BE2C (cell line): Measurements from ENCODE around the gene KLK3.

Source experiments
- DNase-seq: peaks from one replicate; pipeline ENCODE4 v3.0.0-alpha.2; 2020
- H3K27me3 ChIP-seq: fragments of 250-450 bp; sonication (Bioruptor Pico); 2 replicates; pipeline ENCODE4 v1.5.1; 2020; ENCODE audit warnings: mild to moderate bottlenecking
- H3K36me3 ChIP-seq: fragments of 250-450 bp; sonication (Bioruptor Pico); 2 replicates; pipeline ENCODE4 v1.5.1; 2020; ENCODE audit warnings: mild to moderate bottlenecking
- H3K4me1 ChIP-seq: fragments of 250-450 bp; sonication (Bioruptor Pico); 2 replicates; pipeline ENCODE4 v1.5.1; 2020
- H3K4me3 ChIP-seq: 2 replicates; pipeline ENCODE4 v1.5.1; 2011; ENCODE audit warnings: low read depth, low read length
- H3K9me3 ChIP-seq: fragments of 250-450 bp; sonication (Bioruptor Pico); 2 replicates; pipeline ENCODE4 v1.5.1; 2020
- CTCF ChIP-seq: IDR thresholded peaks from 2 replicates; pipeline ENCODE4 v1.5.1; 2012; ENCODE audit warnings: mild to moderate bottlenecking, low read depth, low read length

Gene KLK3

GRCh38 chr19:50869479-50869878 is 14.8 kb downstream of the KLK3 start:
- Histone ChIP-seq H3K4me1 (0 out of 2 replicates have a peak, but pooled peaks cover 6% of the 10 kb centered on the region), H3K36me3 (no peaks in the 10 kb centered on the region), H3K9me3 (no peaks in the 10 kb centered on the region), H3K4me3 (no peak overlapping the region), H3K27me3 (peaks cover 7% of the 10 kb centered on the region; the same call in 1 of the 2 replicates)
- no peak for TF ChIP-seq CTCF
- DNase-seq = no peak

- H3K27me3 ChIP-seq = peaks cover 14% of the 10 kb centered on the region
- TF ChIP-seq CTCF = 0 out of 2 replicates have a peak, but pooled peaks have one; percentile 6
- H3K9me3 ChIP-seq = no peaks in the 10 kb centered on the region
- no peaks in the 10 kb centered on the region for H3K36me3 ChIP-seq
- H3K4me1 ChIP-seq = 0 out of 2 replicates have a peak, but pooled peaks cover 6% of the 10 kb centered on the region
- no peak overlapping the region for H3K4me3 ChIP-seq
- DNase-seq = no peak
Measured at GRCh38 chr19:50870417-50871089, 15.8 kb downstream of the KLK3 start.

- H3K27me3 ChIP-seq = peaks cover 14% of the 10 kb centered on the region
- H3K9me3 ChIP-seq = no peaks in the 10 kb centered on the region
- DNase-seq = no peak
- peaks cover 6% of the 10 kb centered on the region; the same call in 1 of the 2 replicates for H3K4me1 ChIP-seq
- no peaks in the 10 kb centered on the region for H3K36me3 ChIP-seq
- H3K4me3 ChIP-seq = no peak within 1 kb of the TSS
- no peak for TF ChIP-seq CTCF
Measured at GRCh38 chr19:50873056-50873455, 18.3 kb downstream of the KLK3 start, which contains the start of gene KLK2. KLK2 (plus strand) TSS chr19:50873439; CDS start chr19:50873474, 35 bp downstream.

GRCh38 chr19:50874211-50874610 is 19.5 kb downstream of the KLK3 start:
- Histone ChIP-seq H3K4me1 (peaks cover 4% of the 10 kb centered on the region; the same call in 1 of the 2 replicates), H3K4me3 (no peak overlapping the region), H3K36me3 (no peaks in the 10 kb centered on the region), H3K27me3 (peaks cover 14% of the 10 kb centered on the region), H3K9me3 (no peaks in the 10 kb centered on the region)
- no peak for TF ChIP-seq CTCF
- no peak for DNase-seq

- Histone ChIP-seq H3K36me3 (no peaks in the 10 kb centered on the region), H3K9me3 (no peaks in the 10 kb centered on the region), H3K4me3 (no peak overlapping the region), H3K4me1 (no peaks in the 10 kb centered on the region; the same call in 1 of the 2 replicates), H3K27me3 (peaks cover 14% of the 10 kb centered on the region)
- DNase-seq = no peak
- no peak for TF ChIP-seq CTCF
Measured at GRCh38 chr19:50875795-50876422, 21.2 kb downstream of the KLK3 start.

GRCh38 chr19:50876456-50876855 is 21.7 kb downstream of the KLK3 start:
- no peaks in the 10 kb centered on the region for H3K9me3 ChIP-seq
- H3K27me3 ChIP-seq = peaks cover 14% of the 10 kb centered on the region
- H3K4me1 ChIP-seq = no peaks in the 10 kb centered on the region; the same call in 1 of the 2 replicates
- no peak for DNase-seq
- TF ChIP-seq CTCF = no peak
- no peaks in the 10 kb centered on the region for H3K36me3 ChIP-seq
- H3K4me3 ChIP-seq = no peak overlapping the region
